GM13976 (cell line): ENCODE data around the gene AFG1L.

Experiments
- DNase-seq: peaks from one replicate; pipeline ENCODE4 v3.0.0; 2012; ENCODE audit warnings: low spot score
- CTCF ChIP-seq: IDR thresholded peaks from 2 replicates; pipeline ENCODE4 v1.5.1; 2012; ENCODE audit warnings: borderline replicate concordance, mild to moderate bottlenecking; ENCODE audit not compliant: insufficient read depth; ENCODE audit errors: extremely low read depth, missing control alignments, control extremely low read depth
- in situ Hi-C: fragments of 300-500 bp; cut with MboI; formaldehyde crosslinking; loops from one replicate; pipeline ENCODE4 v1.12.0; 2022; ENCODE audit warnings: low sequenced_read_pairs, mixed read lengths, inconsistent platforms; ENCODE audit not compliant: unreplicated experiment

The AFG1L gene

GRCh38 chr6:108331982-108332381 is 37.1 kb downstream of the AFG1L start:
- no peak for DNase-seq
- in situ Hi-C loops = no loop called here
- no peak for TF ChIP-seq CTCF

- in situ Hi-C loops = no loop called here
- TF ChIP-seq CTCF = no peak
- DNase-seq = no peak
Observed at GRCh38 chr6:108336971-108337370, 42.1 kb downstream of the AFG1L start.

DNA sequence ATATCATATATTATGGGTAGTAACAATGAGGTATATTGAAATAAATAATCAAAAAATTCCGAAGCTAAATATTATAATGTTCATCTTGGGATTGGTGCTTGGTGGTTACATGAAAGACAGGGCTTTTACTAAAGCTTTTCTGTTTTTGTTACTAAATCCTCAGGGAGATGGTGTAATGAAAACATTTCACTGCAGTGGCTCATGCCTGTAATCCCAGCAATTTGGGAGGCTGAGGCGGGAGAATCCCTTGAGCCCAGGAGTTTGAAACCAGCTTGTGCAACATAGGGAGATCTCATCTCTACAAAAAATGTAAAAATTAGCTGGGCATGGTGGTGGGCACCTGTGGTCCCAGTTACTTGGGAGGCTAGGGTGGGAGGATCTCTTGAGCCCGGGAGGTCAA is 42.9 kb downstream of the AFG1L start:
- no peak for DNase-seq
- no peak for TF ChIP-seq CTCF
- in situ Hi-C loops = no loop called here

GRCh38 chr6:108341372-108341771 is 46.5 kb downstream of the AFG1L start:
- TF ChIP-seq CTCF = no peak
- no peak for DNase-seq
- in situ Hi-C loops = no loop called here

DNA sequence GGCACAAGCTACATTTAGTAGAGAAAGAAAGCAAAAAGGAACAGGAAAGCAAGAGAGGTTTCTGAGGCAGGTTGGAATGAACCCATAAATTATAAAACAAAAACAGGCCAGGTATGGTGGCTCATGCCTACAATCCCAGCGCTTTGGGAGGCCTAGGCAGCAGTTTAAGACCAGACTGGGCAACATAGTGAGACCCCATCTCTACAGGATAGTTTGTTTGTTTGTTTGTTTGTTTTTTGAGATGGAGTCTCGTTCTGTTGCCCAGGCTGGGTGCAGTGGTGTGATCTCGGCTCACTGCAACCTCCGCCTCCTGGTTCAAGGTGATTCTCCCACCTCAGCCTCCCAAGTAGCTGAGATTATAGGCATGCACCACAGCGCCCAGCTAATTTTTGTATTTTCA is 49.0 kb downstream of the AFG1L start:
- in situ Hi-C loops = no loop called here
- TF ChIP-seq CTCF = no peak
- DNase-seq = no peak

DNA sequence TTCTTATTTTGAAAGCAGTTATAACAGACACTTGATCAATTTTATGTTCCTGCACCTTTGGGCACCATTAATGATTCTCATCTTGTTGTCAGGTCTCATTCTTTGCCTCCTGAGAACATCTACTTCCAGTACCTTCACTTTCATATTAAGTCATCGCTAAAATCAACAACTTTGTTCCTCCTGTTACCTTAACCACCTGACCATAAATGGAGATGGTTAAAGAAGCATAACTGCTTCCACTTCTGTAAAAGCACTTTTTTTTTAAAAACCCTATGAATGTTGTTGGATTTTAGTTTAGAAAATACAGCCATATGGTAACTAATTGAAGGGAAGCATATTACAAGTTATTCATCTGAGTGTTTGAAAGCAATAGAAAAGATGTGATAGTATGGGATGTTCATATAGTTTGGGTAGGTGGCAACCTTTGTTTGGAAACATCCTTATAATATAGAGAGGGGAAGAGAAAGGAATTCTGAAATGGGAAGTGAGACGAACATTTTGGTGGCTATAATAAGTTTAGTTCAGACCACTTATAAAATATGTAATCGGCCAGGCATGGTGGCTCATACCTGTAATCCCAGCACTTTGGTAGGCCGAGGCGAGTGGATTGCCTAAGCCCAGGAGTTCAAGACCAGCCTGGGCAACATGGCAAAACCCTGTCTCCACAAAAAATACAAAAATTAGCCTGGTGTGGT is 53.9 kb downstream of the AFG1L start:
- no peak for TF ChIP-seq CTCF
- in situ Hi-C loops = no loop called here
- peak; percentile 82 for DNase-seq
